ENCODE measurements around the gene VSTM1.

Gene VSTM1

DNA sequence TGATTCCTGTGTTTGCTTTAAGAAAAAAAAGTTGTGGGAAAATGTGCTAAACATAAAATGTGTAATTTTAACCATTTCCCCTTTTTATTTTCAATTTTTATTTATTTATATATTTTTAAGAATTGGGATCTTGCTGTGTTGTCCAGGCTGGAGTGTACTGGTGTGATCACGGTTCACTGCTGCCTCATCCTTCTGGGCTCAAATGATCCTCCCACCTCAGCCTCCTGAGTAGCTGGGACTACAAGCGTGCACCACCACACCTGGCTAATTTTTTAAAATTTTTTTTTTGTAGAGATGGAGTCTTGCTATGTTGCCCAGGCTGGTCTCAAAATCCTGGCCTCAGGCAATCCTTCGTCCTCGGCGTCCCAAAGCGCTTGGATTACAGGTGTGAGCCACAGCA is 53.2 kb downstream of the VSTM1 start:
- Histone ChIP-seq H3K36me3 (ENCODE audit: insufficient read depth, low read length) (no peaks in the 10 kb centered on the region), H3K79me2 (ENCODE audit: control insufficient read depth, insufficient read depth, low read length, unreplicated experiment) (no peaks in the 10 kb centered on the region), H3K27ac (ENCODE audit: low read depth, low read length) (no peak overlapping the region), H2AFZ (ENCODE audit: low read length, unreplicated experiment) (no peak overlapping the region), H3K27me3 (ENCODE audit: insufficient read depth, low read length) (no peaks in the 10 kb centered on the region), H3K4me1 (ENCODE audit: control insufficient read depth, insufficient read depth, low read length, unreplicated experiment) (peaks cover 14% of the 10 kb centered on the region), H3K4me3 (ENCODE audit: low read depth, low read length) (no peak overlapping the region)

GRCh38 chr19:54009440-54009839 is 54.3 kb downstream of the VSTM1 start:
- Histone ChIP-seq H3K4me3 (ENCODE audit: low read depth, low read length) (no peak overlapping the region), H3K79me2 (ENCODE audit: control insufficient read depth, insufficient read depth, low read length, unreplicated experiment) (no peaks in the 10 kb centered on the region), H3K27ac (ENCODE audit: low read depth, low read length) (no peak overlapping the region), H3K4me1 (ENCODE audit: control insufficient read depth, insufficient read depth, low read length, unreplicated experiment) (peaks cover 14% of the 10 kb centered on the region), H3K36me3 (ENCODE audit: insufficient read depth, low read length) (no peaks in the 10 kb centered on the region), H2AFZ (ENCODE audit: low read length, unreplicated experiment) (no peak overlapping the region), H3K27me3 (ENCODE audit: insufficient read depth, low read length) (no peaks in the 10 kb centered on the region)

GRCh38 chr19:54002495-54003315 is 61.0 kb downstream of the VSTM1 start:
- no peak overlapping the region for H2AFZ ChIP-seq (ENCODE audit: low read length, unreplicated experiment)
- no peak overlapping the region for H3K4me3 ChIP-seq (ENCODE audit: low read depth, low read length)
- peaks cover 14% of the 10 kb centered on the region for H3K4me1 ChIP-seq (ENCODE audit: control insufficient read depth, insufficient read depth, low read length, unreplicated experiment)
- H3K36me3 ChIP-seq (ENCODE audit: insufficient read depth, low read length) = no peaks in the 10 kb centered on the region
- H3K27me3 ChIP-seq (ENCODE audit: insufficient read depth, low read length) = no peaks in the 10 kb centered on the region
- H3K27ac ChIP-seq (ENCODE audit: low read depth, low read length) = no peak overlapping the region
- H3K79me2 ChIP-seq (ENCODE audit: control insufficient read depth, insufficient read depth, low read length, unreplicated experiment) = no peaks in the 10 kb centered on the region

DNA sequence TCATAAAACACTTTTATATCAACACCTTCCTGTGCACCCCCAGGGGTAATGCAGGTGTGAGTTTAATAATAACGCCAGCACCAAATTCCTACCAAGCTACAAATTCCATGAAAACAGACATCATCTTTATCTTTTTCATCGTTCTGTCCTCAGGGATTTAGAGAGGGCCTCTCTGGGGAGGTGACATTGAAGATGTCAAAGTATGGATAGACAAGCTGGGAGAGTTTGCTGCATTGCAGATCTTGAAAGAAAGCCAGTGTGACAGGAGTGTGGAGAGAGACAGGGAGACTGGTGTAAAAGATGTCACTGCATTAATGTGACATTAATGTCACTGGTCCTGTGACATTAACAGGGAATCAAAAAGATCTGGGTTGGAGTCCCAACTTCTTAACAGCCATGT is 62.2 kb downstream of the VSTM1 start:
- Histone ChIP-seq H3K36me3 (ENCODE audit: insufficient read depth, low read length) (no peaks in the 10 kb centered on the region), H3K79me2 (ENCODE audit: control insufficient read depth, insufficient read depth, low read length, unreplicated experiment) (no peaks in the 10 kb centered on the region), H2AFZ (ENCODE audit: low read length, unreplicated experiment) (no peak overlapping the region), H3K4me1 (ENCODE audit: control insufficient read depth, insufficient read depth, low read length, unreplicated experiment) (peaks cover 7% of the 10 kb centered on the region), H3K27me3 (ENCODE audit: insufficient read depth, low read length) (no peaks in the 10 kb centered on the region), H3K27ac (ENCODE audit: low read depth, low read length) (no peak overlapping the region), H3K4me3 (ENCODE audit: low read depth, low read length) (no peak overlapping the region)

DNA sequence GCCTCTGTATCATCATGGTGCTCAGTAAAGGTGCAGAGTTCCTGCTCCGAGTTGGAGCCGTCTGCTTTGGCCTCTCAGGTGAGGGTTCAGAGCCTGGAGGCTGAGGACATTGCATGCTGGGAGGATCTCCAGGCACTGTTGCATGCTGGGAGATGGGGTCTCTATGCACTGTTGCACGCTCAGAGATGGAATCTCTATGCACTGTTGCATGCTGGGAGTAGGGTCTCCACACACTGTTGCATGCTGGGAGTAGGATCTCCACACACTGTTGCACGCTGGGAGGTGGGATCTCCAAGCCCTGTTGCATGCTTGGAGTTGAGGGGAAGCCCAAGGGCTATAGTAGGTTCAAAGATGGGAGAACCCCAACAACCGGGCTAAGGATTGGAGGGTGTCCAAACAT is 64.0 kb downstream of the VSTM1 start:
- no peaks in the 10 kb centered on the region for H3K79me2 ChIP-seq (ENCODE audit: control insufficient read depth, insufficient read depth, low read length, unreplicated experiment)
- H3K4me3 ChIP-seq (ENCODE audit: low read depth, low read length) = no peak overlapping the region
- H3K36me3 ChIP-seq (ENCODE audit: insufficient read depth, low read length) = no peaks in the 10 kb centered on the region
- H3K27me3 ChIP-seq (ENCODE audit: insufficient read depth, low read length) = no peaks in the 10 kb centered on the region
- H2AFZ ChIP-seq (ENCODE audit: low read length, unreplicated experiment) = no peak overlapping the region
- H3K4me1 ChIP-seq (ENCODE audit: control insufficient read depth, insufficient read depth, low read length, unreplicated experiment) = peaks cover 11% of the 10 kb centered on the region
- no peak overlapping the region for H3K27ac ChIP-seq (ENCODE audit: low read depth, low read length)

DNA sequence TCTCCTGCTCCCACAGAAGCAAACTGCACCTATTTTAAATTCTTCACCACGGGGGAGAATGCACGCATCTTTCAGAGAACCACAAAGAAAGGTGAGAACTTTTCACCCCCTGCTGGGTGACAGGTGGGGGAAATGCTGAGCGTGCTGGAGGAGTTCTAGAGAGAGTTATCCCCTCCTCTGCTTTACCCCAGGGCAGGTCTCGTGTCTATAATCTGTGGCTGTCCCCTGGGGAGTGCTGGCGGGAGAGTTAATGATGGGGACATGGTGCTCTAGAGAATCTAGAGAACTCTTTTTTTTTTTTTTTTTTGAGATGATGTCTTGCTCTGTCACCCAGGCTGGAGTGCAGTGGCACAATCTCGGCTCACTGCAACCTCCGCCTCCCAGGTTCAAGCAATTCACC is 65.5 kb downstream of the VSTM1 start:
- no peak overlapping the region for H2AFZ ChIP-seq (ENCODE audit: low read length, unreplicated experiment)
- peaks cover 18% of the 10 kb centered on the region for H3K4me1 ChIP-seq (ENCODE audit: control insufficient read depth, insufficient read depth, low read length, unreplicated experiment)
- no peaks in the 10 kb centered on the region for H3K79me2 ChIP-seq (ENCODE audit: control insufficient read depth, insufficient read depth, low read length, unreplicated experiment)
- H3K36me3 ChIP-seq (ENCODE audit: insufficient read depth, low read length) = no peaks in the 10 kb centered on the region
- no peak overlapping the region for H3K27ac ChIP-seq (ENCODE audit: low read depth, low read length)
- H3K27me3 ChIP-seq (ENCODE audit: insufficient read depth, low read length) = no peaks in the 10 kb centered on the region
- no peak overlapping the region for H3K4me3 ChIP-seq (ENCODE audit: low read depth, low read length)

DNA sequence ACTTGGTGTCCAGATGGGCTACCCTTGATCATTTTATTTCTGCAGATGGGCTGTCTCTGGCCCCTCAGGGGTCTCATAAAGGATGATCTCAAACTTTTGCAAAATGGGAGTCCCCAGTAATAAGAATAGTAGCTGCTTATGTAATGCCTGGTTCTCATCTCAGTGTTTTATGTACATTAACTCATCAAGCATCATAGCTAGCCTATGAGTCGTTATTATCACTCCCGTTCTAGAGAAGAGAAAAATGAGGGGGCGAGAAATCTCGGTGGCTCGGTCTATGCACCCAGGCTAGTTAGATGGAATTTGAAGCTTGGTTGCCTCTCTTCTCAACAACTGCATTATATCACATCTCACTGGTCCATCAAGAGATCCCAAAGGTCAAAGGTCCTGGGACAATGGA is 68.9 kb downstream of the VSTM1 start:
- Histone ChIP-seq H3K36me3 (ENCODE audit: insufficient read depth, low read length) (no peaks in the 10 kb centered on the region), H3K27me3 (ENCODE audit: insufficient read depth, low read length) (no peaks in the 10 kb centered on the region), H3K27ac (ENCODE audit: low read depth, low read length) (no peak overlapping the region)

DNA sequence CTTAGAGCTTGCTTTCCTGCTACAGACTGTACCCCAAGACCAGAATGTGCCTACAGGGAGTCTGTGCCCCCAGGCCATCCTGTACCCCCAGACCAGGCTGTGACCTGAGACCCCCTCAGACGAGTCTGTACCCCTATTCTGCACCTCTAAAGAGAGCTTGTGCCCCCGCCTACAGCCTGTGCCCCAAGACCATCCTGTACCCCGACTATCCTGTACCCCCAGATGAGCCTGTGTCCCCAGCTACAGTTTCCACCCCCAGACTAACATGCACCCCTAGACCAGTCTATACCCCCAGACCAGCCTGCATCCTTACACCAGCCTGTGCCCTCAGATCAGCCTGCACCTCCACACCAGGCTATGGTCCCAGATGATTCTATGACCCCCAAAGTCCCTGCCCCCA is 70.2 kb downstream of the VSTM1 start:
- H3K79me2 ChIP-seq (ENCODE audit: control insufficient read depth, insufficient read depth, low read length, unreplicated experiment) = no peaks in the 10 kb centered on the region
- no peak overlapping the region for H2AFZ ChIP-seq (ENCODE audit: low read length, unreplicated experiment)
- no peak overlapping the region for H3K4me3 ChIP-seq (ENCODE audit: low read depth, low read length)
- H3K27ac ChIP-seq (ENCODE audit: low read depth, low read length) = no peak overlapping the region
- H3K4me1 ChIP-seq (ENCODE audit: control insufficient read depth, insufficient read depth, low read length, unreplicated experiment) = peaks cover 11% of the 10 kb centered on the region
- H3K27me3 ChIP-seq (ENCODE audit: insufficient read depth, low read length) = no peaks in the 10 kb centered on the region
- H3K36me3 ChIP-seq (ENCODE audit: insufficient read depth, low read length) = no peaks in the 10 kb centered on the region

More for the DNA sequence above, 68.9 kb downstream of the VSTM1 start:
- H3K4me3 ChIP-seq (ENCODE audit: low read depth, low read length) = no peak overlapping the region
- H2AFZ ChIP-seq (ENCODE audit: low read length, unreplicated experiment) = no peak overlapping the region
- H3K4me1 ChIP-seq (ENCODE audit: control insufficient read depth, insufficient read depth, low read length, unreplicated experiment) = peaks cover 11% of the 10 kb centered on the region
- no peaks in the 10 kb centered on the region for H3K79me2 ChIP-seq (ENCODE audit: control insufficient read depth, insufficient read depth, low read length, unreplicated experiment)

- no peak overlapping the region for H3K27ac ChIP-seq (ENCODE audit: low read depth, low read length)
- H3K36me3 ChIP-seq (ENCODE audit: insufficient read depth, low read length) = no peaks in the 10 kb centered on the region
Observed at GRCh38 chr19:53992815-53993214, 70.9 kb downstream of the VSTM1 start.

GRCh38 chr19:53992211-53992610 is 71.5 kb downstream of the VSTM1 start:
- H3K79me2 ChIP-seq (ENCODE audit: control insufficient read depth, insufficient read depth, low read length, unreplicated experiment) = no peaks in the 10 kb centered on the region
- H3K36me3 ChIP-seq (ENCODE audit: insufficient read depth, low read length) = no peaks in the 10 kb centered on the region
- H3K4me1 ChIP-seq (ENCODE audit: control insufficient read depth, insufficient read depth, low read length, unreplicated experiment) = peaks cover 11% of the 10 kb centered on the region
- H2AFZ ChIP-seq (ENCODE audit: low read length, unreplicated experiment) = no peak overlapping the region
- H3K4me3 ChIP-seq (ENCODE audit: low read depth, low read length) = peak overlapping the region; percentile 63
- H3K27ac ChIP-seq (ENCODE audit: low read depth, low read length) = no peak overlapping the region
- H3K27me3 ChIP-seq (ENCODE audit: insufficient read depth, low read length) = no peaks in the 10 kb centered on the region

More at GRCh38 chr19:53992815-53993214, 70.9 kb downstream of the VSTM1 start:
- Histone ChIP-seq H3K27me3 (ENCODE audit: insufficient read depth, low read length) (no peaks in the 10 kb centered on the region), H3K79me2 (ENCODE audit: control insufficient read depth, insufficient read depth, low read length, unreplicated experiment) (no peaks in the 10 kb centered on the region), H2AFZ (ENCODE audit: low read length, unreplicated experiment) (no peak overlapping the region), H3K4me1 (ENCODE audit: control insufficient read depth, insufficient read depth, low read length, unreplicated experiment) (peaks cover 11% of the 10 kb centered on the region), H3K4me3 (ENCODE audit: low read depth, low read length) (no peak overlapping the region)
